OCI-LY3 (cell line): ENCODE data around the gene CELF4.

Experiments used
- H2AFZ ChIP-seq: fragments of 200-600, 300-600 bp; shearing (Covaris generic); 2 replicates; pipeline ENCODE4 v1.6.0; 2014; ENCODE audit warnings: antibody characterized with exemption, low read depth, low read length
- H3K27ac ChIP-seq: fragments of 200-600, 300-600 bp; sonication (generic); 2 replicates; pipeline ENCODE4 v1.5.1; 2014; ENCODE audit warnings: mild to moderate bottlenecking, low read length, moderate library complexity, mixed read lengths
- H3K27me3 ChIP-seq: fragments of 200-600, 300-600 bp; sonication (generic); 2 replicates; pipeline ENCODE4 v1.6.1; 2014; ENCODE audit warnings: low read depth, low read length, mixed read lengths
- H3K36me3 ChIP-seq: fragments of 200-600, 300-600 bp; sonication (generic); replicated peaks from 2 replicates; pipeline ENCODE3; 2014; ENCODE audit warnings: low read depth, low read length, mixed read lengths
- H3K4me1 ChIP-seq: fragments of 300-600, 200-600 bp; sonication (generic); 2 replicates; pipeline ENCODE4 v1.6.1; 2014; ENCODE audit warnings: low read length, mixed read lengths
- H3K4me2 ChIP-seq: fragments of 200-600, 300-600 bp; sonication (generic); 2 replicates; pipeline ENCODE4 v1.6.1; 2014; ENCODE audit warnings: low read length, mixed read lengths
- H3K4me3 ChIP-seq: fragments of 300-600, 200-600 bp; sonication (generic); 2 replicates; pipeline ENCODE4 v1.5.1; 2014; ENCODE audit warnings: antibody characterized with exemption, mild to moderate bottlenecking, low read length, moderate library complexity
- H3K79me2 ChIP-seq: fragments of 300-600, 200-600 bp; shearing (Covaris generic); 2 replicates; pipeline ENCODE4 v1.6.1; 2014; ENCODE audit warnings: mild to moderate bottlenecking, low read length, mixed read lengths
- H3K9ac ChIP-seq: fragments of 300-600, 200-600 bp; shearing (Covaris generic); 2 replicates; pipeline ENCODE4 v1.6.0; 2014; ENCODE audit warnings: mild to moderate bottlenecking, low read length, moderate library complexity
- H3K9me3 ChIP-seq: fragments of 200-600, 300-600 bp; shearing (Covaris generic); 2 replicates; pipeline ENCODE4 v1.6.1; 2014; ENCODE audit warnings: low read length, mixed read lengths; ENCODE audit not compliant: insufficient read depth
- H4K20me1 ChIP-seq: fragments of 200-600, 300-600 bp; sonication (generic); 2 replicates; pipeline ENCODE4 v1.6.1; 2016; ENCODE audit warnings: low read length, mixed read lengths; ENCODE audit not compliant: insufficient read depth
- CTCF ChIP-seq: fragments of 200-600, 300-600 bp; sonication (generic); IDR thresholded peaks from 2 replicates; pipeline ENCODE4 v1.5.1; 2014; ENCODE audit warnings: antibody characterized with exemption, low read length, low read depth
- EZH2phosphoT487 ChIP-seq: fragments of 200-600 bp; shearing (Covaris generic); IDR thresholded peaks from 2 replicates; pipeline ENCODE4 v1.6.1; 2018; ENCODE audit warnings: antibody characterized with exemption, mixed run types, low read depth

Gene CELF4

GRCh38 chr18:37316468-37316867 is 249.1 kb downstream of the CELF4 start:
- Histone ChIP-seq H4K20me1 (no peaks in the 10 kb centered on the region), H3K4me1 (no peaks in the 10 kb centered on the region), H2AFZ (no peak overlapping the region), H3K9ac (no peak overlapping the region), H3K4me3 (no peak overlapping the region), H3K27me3 (no peaks in the 10 kb centered on the region), H3K27ac (no peak overlapping the region), H3K4me2 (no peak overlapping the region), H3K79me2 (no peaks in the 10 kb centered on the region), H3K9me3 (no peaks in the 10 kb centered on the region), H3K36me3 (no peaks in the 10 kb centered on the region)
- TF ChIP-seq EZH2phosphoT487 (no peak), CTCF (no peak)

- H3K4me1 ChIP-seq: no peaks in the 10 kb centered on the region
- H2AFZ ChIP-seq: no peak overlapping the region
- H3K79me2 ChIP-seq: no peaks in the 10 kb centered on the region
- no peaks in the 10 kb centered on the region for H3K36me3 ChIP-seq
- H3K27ac ChIP-seq: no peak overlapping the region
- no peaks in the 10 kb centered on the region for H3K27me3 ChIP-seq
- TF ChIP-seq CTCF (no peak), EZH2phosphoT487 (no peak)
- H3K9ac ChIP-seq: no peak overlapping the region
- H4K20me1 ChIP-seq: no peaks in the 10 kb centered on the region
- H3K9me3 ChIP-seq: no peaks in the 10 kb centered on the region
- no peak overlapping the region for H3K4me3 ChIP-seq
- H3K4me2 ChIP-seq: no peak overlapping the region
These were observed 249.7 kb downstream of the CELF4 start for GRCh38 chr18:37315935-37316334.

GRCh38 chr18:37314534-37314933 is 251.1 kb downstream of the CELF4 start:
- H3K4me2 ChIP-seq: no peak overlapping the region
- H3K9me3 ChIP-seq: no peaks in the 10 kb centered on the region
- H3K4me1 ChIP-seq: no peaks in the 10 kb centered on the region
- H3K27ac ChIP-seq: no peak overlapping the region
- TF ChIP-seq EZH2phosphoT487 (no peak), CTCF (no peak)
- H3K4me3 ChIP-seq: no peak overlapping the region
- no peaks in the 10 kb centered on the region for H4K20me1 ChIP-seq
- H3K9ac ChIP-seq: no peak overlapping the region
- H2AFZ ChIP-seq: no peak overlapping the region
- no peaks in the 10 kb centered on the region for H3K27me3 ChIP-seq
- no peaks in the 10 kb centered on the region for H3K36me3 ChIP-seq
- no peaks in the 10 kb centered on the region for H3K79me2 ChIP-seq

- Histone ChIP-seq H3K79me2 (no peaks in the 10 kb centered on the region), H3K4me3 (no peak overlapping the region), H3K4me1 (no peaks in the 10 kb centered on the region), H3K9ac (no peak overlapping the region), H3K9me3 (no peaks in the 10 kb centered on the region), H3K27me3 (no peaks in the 10 kb centered on the region), H4K20me1 (no peaks in the 10 kb centered on the region), H3K4me2 (no peak overlapping the region), H3K27ac (no peak overlapping the region), H3K36me3 (no peaks in the 10 kb centered on the region), H2AFZ (no peak overlapping the region)
- TF ChIP-seq EZH2phosphoT487 (no peak), CTCF (no peak)
These were observed 252.0 kb downstream of the CELF4 start for GRCh38 chr18:37313624-37314023.
